HFFc6 (cell line): ENCODE results near the gene RASSF4. TPM values are rescaled to one million over a fixed set of nuclear protein-coding genes. Genes with fewer than 3 reads are reported as not detected.
A peak's percentile ranks its signal among the peaks of the same experiment; 100 is the strongest.

Experiments
- DNase-seq: peaks from one replicate; pipeline ENCODE4 v3.0.0-alpha.2; 2018
- H3K27ac Mint-ChIP-seq: 2 replicates; pipeline ENCODE4 v1.8.0; 2020; ENCODE audit warnings: mild to moderate bottlenecking, mixed read lengths
- H3K27me3 Mint-ChIP-seq: 2 replicates; pipeline ENCODE4 v1.8.0; 2021; ENCODE audit warnings: mild to moderate bottlenecking, moderate library complexity, mixed read lengths; ENCODE audit not compliant: insufficient read depth
- H3K36me3 Mint-ChIP-seq: 2 replicates; pipeline ENCODE4 v1.8.0; 2021; ENCODE audit warnings: low read depth, mixed read lengths
- H3K4me1 Mint-ChIP-seq: 2 replicates; pipeline ENCODE4 v1.8.0; 2020; ENCODE audit warnings: low read depth, mixed read lengths
- H3K4me3 Mint-ChIP-seq: 2 replicates; pipeline ENCODE4 v1.8.0; 2020; ENCODE audit warnings: mild to moderate bottlenecking, moderate library complexity, mixed read lengths
- H3K9me3 Mint-ChIP-seq: 2 replicates; pipeline ENCODE4 v1.8.0; 2020; ENCODE audit warnings: mild to moderate bottlenecking, mixed read lengths
- CTCF ChIP-seq: fragments of 200-600 bp; sonication (generic); IDR thresholded peaks from 2 replicates; pipeline ENCODE4 v1.5.0; 2021; ENCODE audit warnings: antibody characterized with exemption, mild to moderate bottlenecking
- total RNA-seq, 6 experiments: library from RNA; stranded (reverse); fragmentation: NEBNext Ultra II Directional; extraction: Animal tissue kit (Norgen Biotek cat#: 25700); gene quantifications; 2 replicates in 1 of 6; 3 replicates in 5 of 6; pipeline ENCODE4 v1.2.3, GENCODE V29; 2021

Gene RASSF4
- total RNA-seq, 6 experiments from 2014 or later, result 1.1 to 3.8 (median 2.9) TPM

GRCh38 chr10:45000752-45001380 is 41.3 kb downstream of the RASSF4 start, which contains the start of gene ZNF22:
TSS of gene ZNF22 (plus strand) at chr10:45000923. CDS start at chr10:45003369, 2,446 bp downstream.
- Mint-ChIP-seq H3K4me3 (peak within 1 kb of the TSS; percentile 90), H3K36me3 (peaks cover 26% of the 10 kb centered on the region), H3K27me3 (peaks cover 2% of the 10 kb centered on the region; the same call in 1 of the 2 replicates), H3K4me1 (peaks cover 38% of the 10 kb centered on the region), H3K27ac (peak within 1 kb of the TSS; percentile 95), H3K9me3 (peaks cover 3% of the 10 kb centered on the region; the same call in 1 of the 2 replicates)
- peak; percentile 26 for DNase-seq
- no peak; the same call in 1 of the 2 replicates for TF ChIP-seq CTCF

GRCh38 chr10:45001381-45002148 is 42.0 kb downstream of the RASSF4 start:
- peaks cover 2% of the 10 kb centered on the region; the same call in 1 of the 2 replicates for H3K27me3 Mint-ChIP-seq
- H3K9me3 Mint-ChIP-seq, result peaks cover 3% of the 10 kb centered on the region; the same call in 1 of the 2 replicates
- peak; percentile 46 for DNase-seq
- peaks cover 26% of the 10 kb centered on the region for H3K36me3 Mint-ChIP-seq
- 0 out of 2 replicates have a peak, but pooled peaks have one; percentile 16 for TF ChIP-seq CTCF
- H3K4me3 Mint-ChIP-seq, result peak overlapping the region; percentile 90
- H3K4me1 Mint-ChIP-seq, result peaks cover 31% of the 10 kb centered on the region
- peak overlapping the region; percentile 95 for H3K27ac Mint-ChIP-seq

- Mint-ChIP-seq H3K4me3 (no peak overlapping the region), H3K9me3 (peaks cover 3% of the 10 kb centered on the region; the same call in 1 of the 2 replicates), H3K36me3 (peaks cover 26% of the 10 kb centered on the region), H3K27ac (no peak overlapping the region), H3K4me1 (peaks cover 31% of the 10 kb centered on the region), H3K27me3 (peaks cover 2% of the 10 kb centered on the region; the same call in 1 of the 2 replicates)
- TF ChIP-seq CTCF, result no peak
- DNase-seq, result no peak
Observed at GRCh38 chr10:45003432-45004000, 43.9 kb downstream of the RASSF4 start.

GRCh38 chr10:45004661-45005060 is 45.1 kb downstream of the RASSF4 start:
- peaks cover 3% of the 10 kb centered on the region; the same call in 1 of the 2 replicates for H3K9me3 Mint-ChIP-seq
- DNase-seq, result no peak
- no peak for TF ChIP-seq CTCF
- peaks cover 29% of the 10 kb centered on the region for H3K4me1 Mint-ChIP-seq
- H3K4me3 Mint-ChIP-seq, result no peak overlapping the region
- H3K36me3 Mint-ChIP-seq, result peaks cover 26% of the 10 kb centered on the region
- no peak overlapping the region for H3K27ac Mint-ChIP-seq
- 0 out of 2 replicates have a peak, but pooled peaks cover 2% of the 10 kb centered on the region for H3K27me3 Mint-ChIP-seq

GRCh38 chr10:45005284-45005683 is 45.7 kb downstream of the RASSF4 start:
- peaks cover 23% of the 10 kb centered on the region for H3K4me1 Mint-ChIP-seq
- H3K27me3 Mint-ChIP-seq, result 0 out of 2 replicates have a peak, but pooled peaks cover 2% of the 10 kb centered on the region
- H3K36me3 Mint-ChIP-seq, result peaks cover 26% of the 10 kb centered on the region
- H3K4me3 Mint-ChIP-seq, result no peak overlapping the region
- TF ChIP-seq CTCF, result no peak
- DNase-seq, result no peak
- peaks cover 3% of the 10 kb centered on the region; the same call in 1 of the 2 replicates for H3K9me3 Mint-ChIP-seq
- no peak overlapping the region for H3K27ac Mint-ChIP-seq
